MCF 10A (cell line): Measurements from ENCODE around the gene TIAM2. TPM values are rescaled to one million over a fixed set of nuclear protein-coding genes. Genes with fewer than 3 reads are reported as not detected.

Source experiments
- BruUV-seq: library from RNA; stranded (reverse); fragments of 400-500 nt; replicated peaks from 2 replicates; lab custom pipeline; 2021; lab: Mats Ljungman, UMichigan
- CTCF ChIA-PET: fragments of 300-600 bp; sonication (Branson Sonifier 250); formaldehyde crosslinking; extraction: SDS; loops from one replicate; lab custom pipeline; 2021; ENCODE audit warnings: antibody characterized with exemption, inconsistent platforms; lab: Yijun Ruan, JAX
- POLR2A ChIA-PET: fragments of 300-600, 350-650 bp; sonication (Branson Sonifier 250); formaldehyde crosslinking; extraction: SDS; loops from one replicate; lab custom pipeline; 2020; ENCODE audit warnings: antibody characterized with exemption, inconsistent platforms; lab: Yijun Ruan, JAX
- DNase-seq: peaks from one replicate; pipeline ENCODE4 v3.0.0-alpha.2; 2018; ENCODE audit not compliant: unreplicated experiment
- H3K27ac Mint-ChIP-seq: one replicate; pipeline ENCODE4 v1.8.0; 2022; ENCODE audit warnings: mild to moderate bottlenecking, low read depth, mixed read lengths; ENCODE audit not compliant: unreplicated experiment
- H3K27me3 Mint-ChIP-seq: one replicate; pipeline ENCODE4 v1.8.0; 2022; ENCODE audit warnings: mixed read lengths; ENCODE audit not compliant: insufficient read depth, unreplicated experiment
- H3K36me3 Mint-ChIP-seq: one replicate; pipeline ENCODE4 v1.8.0; 2022; ENCODE audit warnings: mild to moderate bottlenecking, moderate library complexity, mixed read lengths; ENCODE audit not compliant: insufficient read depth, unreplicated experiment
- H3K4me1 Mint-ChIP-seq: one replicate; pipeline ENCODE4 v1.8.0; 2022; ENCODE audit warnings: mixed read lengths; ENCODE audit not compliant: insufficient read depth, unreplicated experiment
- H3K4me3 Mint-ChIP-seq: one replicate; pipeline ENCODE4 v1.8.0; 2022; ENCODE audit warnings: mild to moderate bottlenecking, moderate library complexity, mixed read lengths; ENCODE audit not compliant: unreplicated experiment
- H3K9me3 Mint-ChIP-seq: one replicate; pipeline ENCODE4 v1.8.0; 2022; ENCODE audit warnings: mixed read lengths; ENCODE audit not compliant: unreplicated experiment
- intact Hi-C: fragments of 100-400 bp; cut with micrococcal nuclease; formaldehyde crosslinking; loops from 2 replicates; pipeline ENCODE4 v1.14.1; 2022
- total RNA-seq: library from RNA; stranded (reverse); gene quantifications from 2 replicates; pipeline ENCODE4 v1.2.3, GENCODE V29; 2022
- TF ChIP-seq, protein P1 (sequence below): fragments of 200-600 bp; IDR thresholded peaks from one replicate; pipeline ENCODE4 v1.8.0; 2022; ENCODE audit warnings: antibody characterized with exemption, mild to moderate bottlenecking; ENCODE audit not compliant: unreplicated experiment

Gene TIAM2
- total RNA-seq, 1 experiment from 2014 or later: 3.1 TPM

DNA sequence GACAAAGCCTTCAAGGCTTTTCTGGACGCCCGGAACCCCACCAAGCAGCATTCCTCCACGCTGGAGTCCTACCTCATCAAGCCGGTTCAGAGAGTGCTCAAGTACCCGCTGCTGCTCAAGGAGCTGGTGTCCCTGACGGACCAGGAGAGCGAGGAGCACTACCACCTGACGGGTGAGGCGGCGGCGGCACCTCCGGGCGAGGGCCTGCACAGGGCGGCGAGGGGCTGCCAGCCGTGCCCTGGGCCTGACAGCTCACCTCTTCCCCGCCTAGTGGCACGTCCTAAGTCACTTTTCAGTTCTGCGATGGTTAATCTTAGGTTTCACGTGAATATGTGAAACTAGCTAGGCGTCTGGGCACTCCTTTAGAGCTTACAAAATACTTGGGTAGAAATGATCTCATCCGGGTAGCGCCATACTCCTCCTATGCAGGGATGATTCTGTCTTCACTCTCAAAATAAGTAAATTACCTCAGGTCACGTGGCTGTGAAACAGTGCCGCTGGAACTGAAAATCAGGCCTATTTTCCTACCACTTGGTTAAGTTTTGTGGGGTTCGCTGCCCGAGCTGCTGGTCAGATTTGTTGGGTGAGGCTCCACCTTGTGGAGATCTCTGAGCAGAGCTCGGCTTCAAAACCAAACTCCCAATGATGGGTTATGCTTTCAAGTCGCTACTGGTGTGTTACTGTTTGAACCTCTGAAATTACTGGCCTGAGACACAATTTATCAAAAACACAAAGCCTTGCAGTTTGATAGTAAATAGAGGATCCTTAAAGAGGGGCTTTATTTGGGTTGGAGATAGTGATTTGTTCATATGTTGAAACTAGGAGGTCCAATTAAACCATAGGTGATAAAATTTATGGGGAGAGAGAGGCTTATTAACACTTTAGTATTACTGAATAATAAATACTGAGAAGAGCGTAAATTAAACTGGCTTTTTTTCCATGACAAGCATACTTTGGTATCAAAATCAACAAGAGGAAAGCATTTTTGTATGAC, 253.2 kb downstream of the TIAM2 start:
- POLR2A ChIA-PET: interaction anchor here (1.3 kb wide), 3 partner anchors 46 to 71 kb away, joined by 3 to 15 read pairs (median 6); no protein-coding TSS in a partner anchor
- H3K36me3 Mint-ChIP-seq: peaks cover 14% of the 10 kb centered on the region
- CTCF ChIA-PET: interaction anchor here (0.5 to 3.9 kb wide), 27 partner anchors 8 to 573 kb away, joined by 3 to 54 read pairs (median 5); no protein-coding TSS in a partner anchor

DNA sequence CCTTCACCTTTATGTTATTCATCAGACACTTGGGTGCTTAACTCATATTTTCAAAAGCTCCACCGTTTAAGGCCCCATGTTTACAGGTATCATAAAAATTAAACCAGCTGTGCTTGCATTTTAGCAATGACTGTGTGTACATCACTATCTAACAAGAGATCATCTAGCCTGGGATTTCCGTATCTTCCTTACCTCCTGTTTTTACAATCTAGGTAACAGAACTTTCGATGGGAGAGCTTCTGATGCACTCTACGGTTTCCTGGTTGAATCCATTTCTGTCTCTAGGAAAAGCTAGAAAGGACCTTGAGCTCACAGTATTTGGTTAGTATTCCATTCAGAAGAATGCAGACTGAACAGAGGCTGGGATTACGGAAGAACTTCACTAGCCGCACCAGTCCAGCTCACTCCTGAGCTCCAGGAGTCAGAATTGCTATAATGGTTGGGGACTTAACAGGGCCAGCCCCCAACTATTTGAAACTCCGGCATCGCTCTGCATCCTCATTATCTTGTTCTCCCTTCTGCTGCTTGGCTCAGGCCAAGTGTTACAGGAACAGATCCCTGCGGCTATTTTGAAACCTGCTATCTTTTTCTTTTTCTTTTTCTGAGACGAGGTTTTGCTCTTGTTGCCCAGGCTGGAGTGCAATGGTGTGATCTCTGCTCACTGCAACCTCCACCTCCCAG, 255.7 kb downstream of the TIAM2 start:
- ChIA-PET CTCF (interaction anchor here (0.7 to 3.0 kb wide), 10 partner anchors 11 to 1888 kb away, joined by 3 to 22 read pairs (median 4); no protein-coding TSS in a partner anchor), POLR2A (no interaction called here)
- Mint-ChIP-seq H3K27ac (no peak overlapping the region), H3K4me3 (no peak overlapping the region), H3K9me3 (no peaks in the 10 kb centered on the region), H3K27me3 (no peaks in the 10 kb centered on the region), H3K36me3 (peaks cover 34% of the 10 kb centered on the region), H3K4me1 (no peaks in the 10 kb centered on the region)
- DNase-seq: no peak
- TF ChIP-seq, protein P1, sequence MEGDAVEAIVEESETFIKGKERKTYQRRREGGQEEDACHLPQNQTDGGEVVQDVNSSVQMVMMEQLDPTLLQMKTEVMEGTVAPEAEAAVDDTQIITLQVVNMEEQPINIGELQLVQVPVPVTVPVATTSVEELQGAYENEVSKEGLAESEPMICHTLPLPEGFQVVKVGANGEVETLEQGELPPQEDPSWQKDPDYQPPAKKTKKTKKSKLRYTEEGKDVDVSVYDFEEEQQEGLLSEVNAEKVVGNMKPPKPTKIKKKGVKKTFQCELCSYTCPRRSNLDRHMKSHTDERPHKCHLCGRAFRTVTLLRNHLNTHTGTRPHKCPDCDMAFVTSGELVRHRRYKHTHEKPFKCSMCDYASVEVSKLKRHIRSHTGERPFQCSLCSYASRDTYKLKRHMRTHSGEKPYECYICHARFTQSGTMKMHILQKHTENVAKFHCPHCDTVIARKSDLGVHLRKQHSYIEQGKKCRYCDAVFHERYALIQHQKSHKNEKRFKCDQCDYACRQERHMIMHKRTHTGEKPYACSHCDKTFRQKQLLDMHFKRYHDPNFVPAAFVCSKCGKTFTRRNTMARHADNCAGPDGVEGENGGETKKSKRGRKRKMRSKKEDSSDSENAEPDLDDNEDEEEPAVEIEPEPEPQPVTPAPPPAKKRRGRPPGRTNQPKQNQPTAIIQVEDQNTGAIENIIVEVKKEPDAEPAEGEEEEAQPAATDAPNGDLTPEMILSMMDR: no peak
- intact Hi-C loops: no loop called here
- no TSS peak for BruUV-seq

More for the DNA sequence above, 253.2 kb downstream of the TIAM2 start:
- H3K27ac Mint-ChIP-seq: peak overlapping the region; percentile 71
- TF ChIP-seq, protein P1: peak; percentile 62
- intact Hi-C loops: loop anchor here (1.0 to 5.0 kb wide), 3 partner anchors 71 to 571 kb away; no protein-coding TSS in a partner anchor
- H3K4me1 Mint-ChIP-seq: no peaks in the 10 kb centered on the region
- peak; percentile 54 for DNase-seq
- no peaks in the 10 kb centered on the region for H3K27me3 Mint-ChIP-seq
- H3K4me3 Mint-ChIP-seq: no peak overlapping the region
- H3K9me3 Mint-ChIP-seq: no peaks in the 10 kb centered on the region
- no TSS peak for BruUV-seq

DNA sequence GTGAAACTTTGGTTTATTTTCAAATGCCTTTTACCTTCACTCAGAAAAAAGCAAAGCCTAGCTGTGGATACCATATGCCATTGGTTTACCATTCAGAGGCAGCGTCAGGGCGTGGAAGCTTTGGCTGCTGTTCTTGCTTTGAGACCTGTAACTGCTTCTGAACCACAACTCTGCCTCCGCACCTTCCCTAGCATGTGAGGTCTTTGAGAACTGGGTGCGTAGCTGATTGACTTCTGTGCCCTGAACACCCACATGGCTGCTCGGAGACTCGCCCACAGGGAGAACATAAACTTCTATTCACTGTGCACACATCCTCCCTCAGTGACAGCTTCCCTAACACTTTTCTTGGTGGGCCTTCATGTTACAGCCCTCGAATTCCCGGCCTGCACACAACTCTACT, 257.5 kb downstream of the TIAM2 start:
- H3K4me3 Mint-ChIP-seq: no peak overlapping the region
- no peaks in the 10 kb centered on the region for H3K27me3 Mint-ChIP-seq
- intact Hi-C loops: no loop called here
- no peaks in the 10 kb centered on the region for H3K4me1 Mint-ChIP-seq
- no peaks in the 10 kb centered on the region for H3K9me3 Mint-ChIP-seq
- H3K27ac Mint-ChIP-seq: no peak overlapping the region
- DNase-seq: no peak
- ChIA-PET CTCF (interaction anchor here (1.1 to 3.0 kb wide), 3 partner anchors 75 to 325 kb away, joined by 3 to 22 read pairs (median 4); no protein-coding TSS in a partner anchor), POLR2A (no interaction called here)
- peaks cover 51% of the 10 kb centered on the region for H3K36me3 Mint-ChIP-seq
- TF ChIP-seq, protein P1: no peak
- BruUV-seq: no TSS peak
